Panc1 (cell line): ENCODE results near the gene NOP56.

ENCODE experiments used
- CTCF ChIP-seq: fragments of 450-650 bp; IDR thresholded peaks from 2 replicates; pipeline ENCODE4 v1.5.1; 2017; ENCODE audit warnings: mild to moderate bottlenecking
- POLR2AphosphoS5 ChIP-seq: IDR thresholded peaks from 2 replicates; pipeline ENCODE4 v1.6.1; 2012; ENCODE audit warnings: mild to moderate bottlenecking, low read depth, low read length, moderate library complexity
- REST ChIP-seq, 2 experiments: IDR thresholded peaks; 2 replicates each; pipeline ENCODE4 v1.6.1; 2011 to 2012; ENCODE audit warnings: low read depth in 2 of 2, control low read depth in 1 of 2, low read length in 1 of 2, mild to moderate bottlenecking in 1 of 2, moderate library complexity in 1 of 2; ENCODE audit not compliant: insufficient read depth in 1 of 2
- SIN3A ChIP-seq: IDR thresholded peaks from 2 replicates; pipeline ENCODE4 v1.6.1; 2012; ENCODE audit warnings: low read depth, mild to moderate bottlenecking, low read length, moderate library complexity, borderline replicate concordance; ENCODE audit not compliant: insufficient read depth
- TCF7L2 ChIP-seq: IDR thresholded peaks from 2 replicates; pipeline ENCODE4 v1.6.1; 2011; ENCODE audit warnings: mild to moderate bottlenecking, low read depth, low read length, inconsistent platforms

GRCh38 chr20:2698912-2699311 is 46.5 kb downstream of the NOP56 start:
- TF ChIP-seq CTCF, result no peak
- TF ChIP-seq POLR2AphosphoS5, result no peak
- TF ChIP-seq REST (IDR thresholded peaks at IDR 0.05; ENCODE audit: insufficient read depth in 1 of 2, low read depth in 2 of 2, low read length in 1 of 2), result no peak
- TF ChIP-seq TCF7L2, result no peak
- TF ChIP-seq SIN3A, result no peak
